LNCaP clone FGC (cell line): ENCODE results near the gene GLIS1.

ENCODE experiments used
- DNase-seq: peaks from one replicate; pipeline ENCODE4 v3.0.0-alpha.2; 2011; ENCODE audit warnings: low read depth
- H3K4me3 ChIP-seq: 2 replicates; pipeline ENCODE4 v1.5.1; 2011; ENCODE audit warnings: mild to moderate bottlenecking, low read depth, low read length, control low read depth
- CTCF ChIP-seq: IDR thresholded peaks from 2 replicates; pipeline ENCODE4 v1.5.1; 2012; ENCODE audit warnings: mild to moderate bottlenecking; ENCODE audit not compliant: control insufficient read depth, insufficient read depth; ENCODE audit errors: extremely low read depth

The GLIS1 gene

DNA sequence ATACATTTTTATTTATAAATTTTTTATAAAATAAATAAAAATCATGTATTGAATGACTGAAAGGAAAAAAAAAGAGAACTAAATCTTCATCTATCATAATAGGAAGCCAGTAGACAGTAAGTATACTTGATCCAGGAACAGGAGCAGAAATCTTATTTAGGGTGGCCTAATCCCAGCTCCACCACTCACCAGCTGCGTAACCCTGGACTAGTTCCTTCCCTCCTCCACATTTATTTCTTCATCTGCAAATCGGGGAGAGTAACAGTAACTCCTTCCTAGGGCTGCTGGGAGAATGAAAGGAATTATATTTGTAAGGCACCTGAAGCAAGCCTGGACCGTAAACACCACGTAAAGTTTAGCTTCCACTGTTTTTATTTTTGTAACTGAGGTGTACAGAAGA is 17.9 kb downstream of the GLIS1 start:
- DNase-seq = no peak
- no peak overlapping the region for H3K4me3 ChIP-seq
- no peak for TF ChIP-seq CTCF

DNA sequence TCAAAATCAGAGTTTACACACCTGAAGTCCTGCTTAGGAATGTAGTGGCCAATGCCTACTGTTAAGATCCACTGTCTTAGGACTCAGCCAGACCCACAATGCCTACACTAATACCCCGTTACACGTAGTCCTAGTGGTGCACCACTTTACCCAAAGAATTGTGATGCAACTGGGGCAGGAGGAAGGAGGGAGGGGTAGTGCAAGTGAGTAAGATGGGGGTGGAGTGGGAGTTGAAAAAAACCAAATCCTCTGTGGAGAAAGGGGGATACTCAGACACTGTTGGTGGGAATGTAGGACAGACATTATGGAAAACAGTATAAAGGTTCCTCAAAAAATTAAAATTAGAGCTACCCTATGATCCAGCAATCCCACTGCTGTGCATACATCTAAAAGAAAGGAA is 19.5 kb downstream of the GLIS1 start:
- no peak for TF ChIP-seq CTCF
- no peak overlapping the region for H3K4me3 ChIP-seq
- no peak for DNase-seq

GRCh38 chr1:53718443-53718842 is 20.5 kb downstream of the GLIS1 start:
- DNase-seq = no peak
- TF ChIP-seq CTCF = no peak
- no peak overlapping the region for H3K4me3 ChIP-seq

- H3K4me3 ChIP-seq = no peak overlapping the region
- no peak for TF ChIP-seq CTCF
- no peak for DNase-seq
These were observed 21.7 kb downstream of the GLIS1 start for GRCh38 chr1:53717025-53717804.

- DNase-seq = no peak
- TF ChIP-seq CTCF = no peak
- H3K4me3 ChIP-seq = no peak overlapping the region
These were observed 22.8 kb downstream of the GLIS1 start for GRCh38 chr1:53716150-53716549.

GRCh38 chr1:53715478-53715877 is 23.5 kb downstream of the GLIS1 start:
- DNase-seq = no peak
- H3K4me3 ChIP-seq = no peak overlapping the region
- peak; percentile 36 for TF ChIP-seq CTCF

DNA sequence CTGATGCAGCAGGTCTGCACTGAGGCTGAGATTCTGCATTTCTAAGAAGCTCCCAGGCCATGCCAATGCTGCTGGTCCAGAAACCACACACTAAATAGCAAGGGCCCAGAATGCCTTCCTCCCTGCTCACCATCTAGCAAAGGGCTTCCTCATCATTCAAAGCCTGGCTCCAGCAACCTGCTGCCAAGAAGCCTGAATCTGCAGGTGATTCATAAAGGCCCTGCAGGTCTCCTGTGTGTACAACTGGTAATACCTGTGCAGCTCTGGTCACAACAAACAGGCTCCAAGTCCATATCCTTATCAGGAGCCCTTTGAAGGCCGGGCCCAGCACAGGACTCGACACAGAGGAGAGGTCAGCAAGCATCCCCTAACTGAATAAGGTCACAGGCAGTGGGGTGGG is 26.7 kb downstream of the GLIS1 start:
- H3K4me3 ChIP-seq = no peak overlapping the region
- TF ChIP-seq CTCF = no peak
- DNase-seq = no peak
